ENCODE data around the gene PLA2G2C. TPM values are rescaled to one million over a fixed set of nuclear protein-coding genes. Genes with fewer than 3 reads are reported as not detected.

PLA2G2C gene
- total RNA-seq, 2 experiments from 2014 or later, result not detected

GRCh38 chr1:20184997-20185833, 1.1 kb downstream of the PLA2G2C start:
- POLR2A ChIA-PET, result no interaction called here
- H3K36me3 Mint-ChIP-seq, result peaks cover 2% of the 10 kb centered on the region
- peak overlapping the region; percentile 69 for H3K4me3 Mint-ChIP-seq
- peaks cover 43% of the 10 kb centered on the region for H3K4me1 Mint-ChIP-seq
- peak overlapping the region; percentile 85 for H3K27ac Mint-ChIP-seq
- peaks cover under 1% of the 10 kb centered on the region for H3K9me3 Mint-ChIP-seq
- peaks cover 28% of the 10 kb centered on the region for H3K27me3 Mint-ChIP-seq
- ATAC-seq (ENCODE audit: low read depth) (peak; percentile 70), DNase-seq (peak; percentile 63)

- H3K27me3 Mint-ChIP-seq, result peaks cover 22% of the 10 kb centered on the region
- H3K36me3 Mint-ChIP-seq, result peaks cover 2% of the 10 kb centered on the region
- DNase-seq (no peak), ATAC-seq (ENCODE audit: low read depth) (no peak)
- H3K4me1 Mint-ChIP-seq, result peaks cover 43% of the 10 kb centered on the region
- POLR2A ChIA-PET, result no interaction called here
- H3K27ac Mint-ChIP-seq, result no peak overlapping the region
- H3K9me3 Mint-ChIP-seq, result peaks cover 8% of the 10 kb centered on the region
- no peak overlapping the region for H3K4me3 Mint-ChIP-seq
Measured at GRCh38 chr1:20184481-20184900, 1.8 kb downstream of the PLA2G2C start.

- peaks cover 13% of the 10 kb centered on the region for H3K9me3 Mint-ChIP-seq
- ATAC-seq (ENCODE audit: low read depth), result no peak
- peaks cover 15% of the 10 kb centered on the region for H3K27me3 Mint-ChIP-seq
- H3K27ac Mint-ChIP-seq, result no peak overlapping the region
- no peaks in the 10 kb centered on the region for H3K36me3 Mint-ChIP-seq
- H3K4me3 Mint-ChIP-seq, result no peak overlapping the region
- DNase-seq, result no peak
- H3K4me1 Mint-ChIP-seq, result peaks cover 39% of the 10 kb centered on the region
- POLR2A ChIA-PET, result no interaction called here
Measured at GRCh38 chr1:20183616-20184271, 2.6 kb downstream of the PLA2G2C start.

GRCh38 chr1:20183035-20183434, 3.3 kb downstream of the PLA2G2C start:
- Mint-ChIP-seq H3K27ac (no peak overlapping the region), H3K36me3 (no peaks in the 10 kb centered on the region), H3K27me3 (peaks cover 14% of the 10 kb centered on the region), H3K9me3 (peaks cover 13% of the 10 kb centered on the region), H3K4me1 (peaks cover 33% of the 10 kb centered on the region), H3K4me3 (no peak overlapping the region)
- ATAC-seq (ENCODE audit: low read depth) (no peak), DNase-seq (no peak)
- POLR2A ChIA-PET, result interaction anchor here (0.9 kb wide), 1 partner anchor 11 kb away, joined by 6 read pairs; no protein-coding TSS in a partner anchor

- no peak for DNase-seq
- POLR2A ChIA-PET, result interaction anchor here (0.9 kb wide), 1 partner anchor 11 kb away, joined by 6 read pairs; no protein-coding TSS in a partner anchor
- Mint-ChIP-seq H3K9me3 (peaks cover 13% of the 10 kb centered on the region), H3K36me3 (no peaks in the 10 kb centered on the region), H3K4me3 (no peak overlapping the region), H3K27ac (no peak overlapping the region), H3K4me1 (peaks cover 27% of the 10 kb centered on the region), H3K27me3 (peaks cover 18% of the 10 kb centered on the region)
- ATAC-seq (ENCODE audit: low read depth), result no peak
Measured at GRCh38 chr1:20182415-20182814, 3.9 kb downstream of the PLA2G2C start.

GRCh38 chr1:20180844-20181207, 5.5 kb downstream of the PLA2G2C start:
- Mint-ChIP-seq H3K4me3 (no peak overlapping the region), H3K27ac (no peak overlapping the region), H3K4me1 (peaks cover 16% of the 10 kb centered on the region), H3K9me3 (peaks cover 13% of the 10 kb centered on the region), H3K36me3 (no peaks in the 10 kb centered on the region), H3K27me3 (peaks cover 23% of the 10 kb centered on the region)
- POLR2A ChIA-PET, result no interaction called here
- no peak for ATAC-seq (ENCODE audit: low read depth)
- no peak for DNase-seq

GRCh38 chr1:20180129-20180843, 6.0 kb downstream of the PLA2G2C start:
- H3K27me3 Mint-ChIP-seq, result peaks cover 23% of the 10 kb centered on the region
- DNase-seq, result no peak
- no peak overlapping the region for H3K27ac Mint-ChIP-seq
- ATAC-seq (ENCODE audit: low read depth), result no peak
- POLR2A ChIA-PET, result no interaction called here
- H3K4me3 Mint-ChIP-seq, result no peak overlapping the region
- no peaks in the 10 kb centered on the region for H3K36me3 Mint-ChIP-seq
- H3K4me1 Mint-ChIP-seq, result peaks cover 18% of the 10 kb centered on the region
- peaks cover 13% of the 10 kb centered on the region for H3K9me3 Mint-ChIP-seq

GRCh38 chr1:20179371-20180128, 6.8 kb downstream of the PLA2G2C start:
- peaks cover 17% of the 10 kb centered on the region for H3K4me1 Mint-ChIP-seq
- no peak overlapping the region for H3K27ac Mint-ChIP-seq
- H3K27me3 Mint-ChIP-seq, result peaks cover 26% of the 10 kb centered on the region
- peaks cover 13% of the 10 kb centered on the region for H3K9me3 Mint-ChIP-seq
- DNase-seq, result no peak
- POLR2A ChIA-PET, result no interaction called here
- no peak overlapping the region for H3K4me3 Mint-ChIP-seq
- no peaks in the 10 kb centered on the region for H3K36me3 Mint-ChIP-seq
- ATAC-seq (ENCODE audit: low read depth), result no peak

GRCh38 chr1:20178634-20179370, 7.5 kb downstream of the PLA2G2C start:
- peaks cover 13% of the 10 kb centered on the region for H3K9me3 Mint-ChIP-seq
- H3K27ac Mint-ChIP-seq, result no peak overlapping the region
- H3K4me1 Mint-ChIP-seq, result peaks cover 11% of the 10 kb centered on the region
- ATAC-seq (ENCODE audit: low read depth) (no peak), DNase-seq (no peak)
- no peak overlapping the region for H3K4me3 Mint-ChIP-seq
- H3K27me3 Mint-ChIP-seq, result peaks cover 23% of the 10 kb centered on the region
- POLR2A ChIA-PET, result no interaction called here
- no peaks in the 10 kb centered on the region for H3K36me3 Mint-ChIP-seq

- H3K36me3 Mint-ChIP-seq, result no peaks in the 10 kb centered on the region
- peaks cover 11% of the 10 kb centered on the region for H3K9me3 Mint-ChIP-seq
- H3K4me3 Mint-ChIP-seq, result no peak overlapping the region
- no peak overlapping the region for H3K27ac Mint-ChIP-seq
- POLR2A ChIA-PET, result no interaction called here
- ATAC-seq (ENCODE audit: low read depth) (no peak), DNase-seq (no peak)
- peaks cover 16% of the 10 kb centered on the region for H3K4me1 Mint-ChIP-seq
- H3K27me3 Mint-ChIP-seq, result peaks cover 18% of the 10 kb centered on the region
Measured at GRCh38 chr1:20174937-20175666, 11.2 kb downstream of the PLA2G2C start.

- Mint-ChIP-seq H3K36me3 (no peaks in the 10 kb centered on the region), H3K9me3 (no peaks in the 10 kb centered on the region), H3K27ac (no peak overlapping the region), H3K4me1 (peaks cover 18% of the 10 kb centered on the region), H3K27me3 (peaks cover 11% of the 10 kb centered on the region), H3K4me3 (no peak overlapping the region)
- no peak for DNase-seq
- POLR2A ChIA-PET, result interaction anchor here (1.2 kb wide), 1 partner anchor 11 kb away, joined by 6 read pairs; no protein-coding TSS in a partner anchor
- ATAC-seq (ENCODE audit: low read depth), result no peak
Measured at GRCh38 chr1:20172033-20172590, 14.2 kb downstream of the PLA2G2C start.

- no peaks in the 10 kb centered on the region for H3K36me3 Mint-ChIP-seq
- H3K9me3 Mint-ChIP-seq, result peaks cover 3% of the 10 kb centered on the region
- POLR2A ChIA-PET, result no interaction called here
- H3K27ac Mint-ChIP-seq, result no peak overlapping the region
- DNase-seq (no peak), ATAC-seq (ENCODE audit: low read depth) (no peak)
- no peak overlapping the region for H3K4me3 Mint-ChIP-seq
- peaks cover 12% of the 10 kb centered on the region for H3K4me1 Mint-ChIP-seq
- peaks cover 8% of the 10 kb centered on the region for H3K27me3 Mint-ChIP-seq
Measured at GRCh38 chr1:20169932-20170331, 16.4 kb downstream of the PLA2G2C start.

Data from activated naive CD8-positive, alpha-beta T cell treated with anti-CD3 and anti-CD28 coated beads, Interleukin-2, amount 10 ng/mL, durations not matched to agents 7 days and 5 days (primary cell).